ENCODE results near the gene PRM3.

The PRM3 gene

GRCh38 chr16:11313493-11314308 lies 40.3 kb upstream of the PRM3 start:
- no peaks in the 10 kb centered on the region for H3K36me3 ChIP-seq (ENCODE audit: insufficient read depth, low read length)
- H3K27me3 ChIP-seq (ENCODE audit: insufficient read depth, low read length), result no peaks in the 10 kb centered on the region
- no peak overlapping the region for H2AFZ ChIP-seq (ENCODE audit: low read length)
- no peaks in the 10 kb centered on the region for H4K20me1 ChIP-seq (ENCODE audit: insufficient read depth, low read length)
- peaks cover 59% of the 10 kb centered on the region for H3K4me1 ChIP-seq (ENCODE audit: insufficient read depth, low read length, severe bottlenecking)
- H3K79me2 ChIP-seq (ENCODE audit: insufficient read depth, low read length), result no peaks in the 10 kb centered on the region
- no peaks in the 10 kb centered on the region for H3K9me2 ChIP-seq (ENCODE audit: low read depth, low read length)
- no peak for TF ChIP-seq EZH2 (IDR thresholded peaks at IDR 0.05; ENCODE audit: borderline replicate concordance, low read length)
- TF ChIP-seq, protein P1, sequence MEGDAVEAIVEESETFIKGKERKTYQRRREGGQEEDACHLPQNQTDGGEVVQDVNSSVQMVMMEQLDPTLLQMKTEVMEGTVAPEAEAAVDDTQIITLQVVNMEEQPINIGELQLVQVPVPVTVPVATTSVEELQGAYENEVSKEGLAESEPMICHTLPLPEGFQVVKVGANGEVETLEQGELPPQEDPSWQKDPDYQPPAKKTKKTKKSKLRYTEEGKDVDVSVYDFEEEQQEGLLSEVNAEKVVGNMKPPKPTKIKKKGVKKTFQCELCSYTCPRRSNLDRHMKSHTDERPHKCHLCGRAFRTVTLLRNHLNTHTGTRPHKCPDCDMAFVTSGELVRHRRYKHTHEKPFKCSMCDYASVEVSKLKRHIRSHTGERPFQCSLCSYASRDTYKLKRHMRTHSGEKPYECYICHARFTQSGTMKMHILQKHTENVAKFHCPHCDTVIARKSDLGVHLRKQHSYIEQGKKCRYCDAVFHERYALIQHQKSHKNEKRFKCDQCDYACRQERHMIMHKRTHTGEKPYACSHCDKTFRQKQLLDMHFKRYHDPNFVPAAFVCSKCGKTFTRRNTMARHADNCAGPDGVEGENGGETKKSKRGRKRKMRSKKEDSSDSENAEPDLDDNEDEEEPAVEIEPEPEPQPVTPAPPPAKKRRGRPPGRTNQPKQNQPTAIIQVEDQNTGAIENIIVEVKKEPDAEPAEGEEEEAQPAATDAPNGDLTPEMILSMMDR (IDR thresholded peaks at IDR 0.05; ENCODE audit: low read length), result no peak
- no peak overlapping the region for H3K4me3 ChIP-seq (ENCODE audit: low read depth, low read length, poor library complexity, severe bottlenecking)
- H3F3A ChIP-seq (ENCODE audit: insufficient read depth, low read length), result no peaks in the 10 kb centered on the region
- peaks cover under 1% of the 10 kb centered on the region; the same call in 1 of the 2 replicates for H3K9me3 ChIP-seq (ENCODE audit: low read length)
- no peak overlapping the region for H3K9ac ChIP-seq (ENCODE audit: low read length)
- no peak overlapping the region for H3K4me2 ChIP-seq (ENCODE audit: low read length)
- no peak overlapping the region for H3K27ac ChIP-seq (ENCODE audit: low read depth, low read length, poor library complexity, severe bottlenecking)

DNA sequence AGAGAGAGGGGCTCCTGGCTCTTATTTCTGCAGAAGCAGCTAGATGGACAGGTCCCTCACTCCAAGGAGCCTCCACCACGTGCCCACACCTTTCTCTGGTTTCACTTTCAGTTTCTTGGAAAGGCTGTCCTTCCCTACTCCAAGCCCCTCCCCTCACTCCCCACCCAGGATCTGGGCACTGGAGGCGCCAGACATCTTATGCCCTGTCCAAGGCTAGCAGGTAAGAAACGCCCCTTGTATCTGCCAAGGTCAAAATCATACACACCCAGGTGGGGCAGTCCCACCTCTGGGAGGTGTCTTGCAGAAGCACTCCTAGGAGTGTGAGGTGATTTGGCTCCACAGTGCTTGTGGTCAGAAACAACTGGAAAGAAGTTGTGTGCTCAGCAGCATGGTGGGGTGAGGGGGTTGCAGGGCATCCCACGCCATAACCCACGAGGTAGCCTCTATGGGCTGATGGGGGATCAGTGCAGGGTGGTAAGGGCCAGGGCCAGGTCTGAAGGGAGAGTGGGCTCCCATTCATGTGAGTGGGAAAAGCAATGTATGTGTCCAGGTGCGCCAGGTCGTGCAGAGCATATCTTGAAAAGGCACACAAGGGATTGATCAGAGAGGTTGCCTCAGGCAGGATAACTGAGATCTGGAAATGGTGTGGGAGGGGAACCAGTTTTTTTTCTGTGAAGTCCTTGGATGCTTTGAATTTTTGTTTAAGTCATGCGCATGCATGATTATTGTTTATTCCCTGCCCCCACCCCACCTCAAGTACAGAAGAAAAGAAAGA lies 39.5 kb upstream of the PRM3 start:
- Histone ChIP-seq H3K9me2 (ENCODE audit: low read depth, low read length) (no peaks in the 10 kb centered on the region), H3K4me1 (ENCODE audit: insufficient read depth, low read length, severe bottlenecking) (peaks cover 63% of the 10 kb centered on the region), H3K36me3 (ENCODE audit: insufficient read depth, low read length) (no peaks in the 10 kb centered on the region), H3K79me2 (ENCODE audit: insufficient read depth, low read length) (no peaks in the 10 kb centered on the region), H3K27me3 (ENCODE audit: insufficient read depth, low read length) (no peaks in the 10 kb centered on the region), H3K9ac (ENCODE audit: low read length) (no peak overlapping the region), H3K4me3 (ENCODE audit: low read depth, low read length, poor library complexity, severe bottlenecking) (no peak overlapping the region), H4K20me1 (ENCODE audit: insufficient read depth, low read length) (no peaks in the 10 kb centered on the region), H3F3A (ENCODE audit: insufficient read depth, low read length) (no peaks in the 10 kb centered on the region), H3K27ac (ENCODE audit: low read depth, low read length, poor library complexity, severe bottlenecking) (peak overlapping the region; percentile 79), H2AFZ (ENCODE audit: low read length) (no peak overlapping the region), H3K9me3 (ENCODE audit: low read length) (peaks cover 8% of the 10 kb centered on the region; the same call in 1 of the 2 replicates), H3K4me2 (ENCODE audit: low read length) (peak overlapping the region; percentile 27; the same call in 1 of the 2 replicates)
- TF ChIP-seq, protein P1 (IDR thresholded peaks at IDR 0.05; ENCODE audit: low read length), result no peak
- no peak for TF ChIP-seq EZH2 (IDR thresholded peaks at IDR 0.05; ENCODE audit: borderline replicate concordance, low read length)

DNA sequence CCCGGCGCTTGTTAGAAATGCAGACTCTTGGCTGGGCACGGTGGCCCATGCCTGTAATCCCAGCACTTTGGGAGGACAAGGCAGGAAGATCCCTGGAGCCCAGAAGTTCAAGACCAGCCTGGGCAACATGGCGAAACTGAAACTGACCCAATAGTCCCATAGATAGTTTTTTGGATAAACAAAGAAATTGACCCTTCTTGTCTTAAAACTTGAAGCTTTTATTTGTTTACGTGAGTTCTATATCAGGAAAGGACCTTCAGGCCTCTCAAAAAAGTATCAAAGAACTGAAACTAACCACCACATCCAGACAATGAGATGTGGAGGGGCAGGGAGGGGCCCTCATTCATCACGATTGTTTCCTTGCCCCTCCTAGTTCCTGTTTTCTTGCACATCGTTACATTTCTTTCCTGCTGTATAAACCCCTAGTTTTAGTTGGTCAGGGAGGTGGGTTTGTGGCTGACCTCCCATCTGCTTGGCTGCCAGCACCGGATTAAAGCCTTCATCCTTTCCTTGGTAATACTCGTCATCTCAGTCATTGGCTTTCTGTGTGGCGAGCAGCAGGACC lies 37.6 kb upstream of the PRM3 start:
- TF ChIP-seq, protein P1 (IDR thresholded peaks at IDR 0.05; ENCODE audit: low read length), result no peak
- TF ChIP-seq EZH2 (IDR thresholded peaks at IDR 0.05; ENCODE audit: borderline replicate concordance, low read length), result no peak
- peak overlapping the region; percentile 94 for H3K27ac ChIP-seq (ENCODE audit: low read depth, low read length, poor library complexity, severe bottlenecking)
- H4K20me1 ChIP-seq (ENCODE audit: insufficient read depth, low read length), result no peaks in the 10 kb centered on the region
- no peak overlapping the region for H2AFZ ChIP-seq (ENCODE audit: low read length)
- no peaks in the 10 kb centered on the region for H3K9me2 ChIP-seq (ENCODE audit: low read depth, low read length)
- no peaks in the 10 kb centered on the region for H3K36me3 ChIP-seq (ENCODE audit: insufficient read depth, low read length)
- H3K4me3 ChIP-seq (ENCODE audit: low read depth, low read length, poor library complexity, severe bottlenecking), result peak overlapping the region; percentile 25
- peaks cover 12% of the 10 kb centered on the region; the same call in 1 of the 2 replicates for H3K9me3 ChIP-seq (ENCODE audit: low read length)
- peak overlapping the region; percentile 33; the same call in 1 of the 2 replicates for H3K9ac ChIP-seq (ENCODE audit: low read length)
- H3K4me2 ChIP-seq (ENCODE audit: low read length), result peak overlapping the region; percentile 48
- no peaks in the 10 kb centered on the region for H3F3A ChIP-seq (ENCODE audit: insufficient read depth, low read length)
- H3K27me3 ChIP-seq (ENCODE audit: insufficient read depth, low read length), result no peaks in the 10 kb centered on the region
- H3K79me2 ChIP-seq (ENCODE audit: insufficient read depth, low read length), result no peaks in the 10 kb centered on the region
- peaks cover 55% of the 10 kb centered on the region for H3K4me1 ChIP-seq (ENCODE audit: insufficient read depth, low read length, severe bottlenecking)
